Transverse colon (tissue), 4 donors: ENCODE data around the gene DLGAP1. TPM values are rescaled to one million over a fixed set of nuclear protein-coding genes. Genes with fewer than 3 reads are reported as not detected.

Source experiments
- DNase-seq: peaks from one replicate; pipeline ENCODE4 v3.0.0-alpha.2; 2019
- H3K27ac ChIP-seq, 4 donors: fragments of 200-600 bp; sonication (generic); 2 replicates each; pipeline ENCODE4 v1.5.1; 2016 to 2018; ENCODE audit warnings: inconsistent platforms in 4 of 4
- H3K27me3 ChIP-seq: fragments of 200-600 bp; sonication (generic); 2 replicates; pipeline ENCODE4 v1.5.1; 2017; ENCODE audit warnings: inconsistent platforms
- H3K36me3 ChIP-seq, 4 donors: fragments of 200-600 bp; sonication (generic); 2 replicates each; pipeline ENCODE4 v1.5.1; 2017 to 2019; ENCODE audit warnings: inconsistent platforms in 4 of 4
- H3K4me1 ChIP-seq, 4 donors: fragments of 200-600 bp; sonication (generic); 2 replicates each; pipeline ENCODE4 v1.5.1; 2017 to 2020; ENCODE audit warnings: inconsistent platforms in 4 of 4
- H3K4me3 ChIP-seq, 4 donors: fragments of 200-600 bp; sonication (generic); 1 replicate in 1 of 4; 2 replicates in 3 of 4; pipeline versions ENCODE4 v1.5.1 to v1.6.1; 2017 to 2019; ENCODE audit warnings: inconsistent platforms in 4 of 4
- H3K9me3 ChIP-seq, 2 donors: fragments of 200-600 bp; sonication (generic); 2 replicates each; pipeline ENCODE4 v1.5.1; 2017 to 2019; ENCODE audit warnings: inconsistent platforms in 2 of 2
- CTCF ChIP-seq, 5 experiments: fragments of 200-600 bp in 3 of 5; fragments of 450-650 bp in 2 of 5; sonication (generic) in 3 of 5; IDR thresholded peaks; 1 replicate in 2 of 5; 2 replicates in 3 of 5; pipeline ENCODE4 v1.5.1; 2016 to 2017; ENCODE audit warnings: antibody characterized with exemption in 5 of 5, inconsistent platforms in 3 of 5, mild to moderate bottlenecking in 2 of 5, moderate library complexity in 1 of 5
- EP300 ChIP-seq: sonication (generic); formaldehyde crosslinking; IDR thresholded peaks from one replicate; pipeline ENCODE4 v1.6.1; 2017; ENCODE audit warnings: antibody characterized with exemption, low read depth
- POLR2A ChIP-seq: fragments of 450-650 bp; IDR thresholded peaks from one replicate; pipeline ENCODE4 v1.6.1; 2016; ENCODE audit warnings: antibody characterized with exemption, mild to moderate bottlenecking, moderate library complexity
- POLR2AphosphoS5 ChIP-seq, 3 donors: sonication (generic); formaldehyde crosslinking; IDR thresholded peaks; one replicate each; pipeline ENCODE4 v1.6.1; 2016; ENCODE audit warnings: antibody characterized with exemption in 3 of 3
- WGBS, 2 donors: methylation state at CpG; one replicate each; pipeline ENCODE4 v1.1.5; 2018; ENCODE audit warnings: low coverage in 1 of 2; 5-methylcytosine and 5-hydroxymethylcytosine counted together
- in situ Hi-C, 4 donors: fragments of 200-750 bp; cut with MboI; loops; one replicate each; pipeline versions ENCODE4 v1.15.0 to v1.15.1; 2017; ENCODE audit warnings: low sequenced_read_pairs in 3 of 4, low pct_ligation_motif_present in 1 of 4, low pct_unique_long_range_greater_than_20kb in 1 of 4
- intact Hi-C: fragments of 100-400 bp; cut with DNase I; formaldehyde crosslinking; loops from one replicate; pipeline ENCODE4 v1.15.1; 2023; ENCODE audit warnings: low total_unique reads
- total RNA-seq, 4 donors: library from RNA; depleted of rRNA; stranded (reverse); fragments of >200 nt; gene quantifications; one replicate each; pipeline ENCODE4 v1.1.0, GENCODE V29; 2016

DLGAP1 gene
- total RNA-seq, 4 donors from 2014 or later, result 2.7 to 7.2 (median 3.3) TPM

GRCh38 chr18:3806656-3807055 lies 648.5 kb downstream of the DLGAP1 start:
- Histone ChIP-seq H3K4me3 (no peak overlapping the region), H3K9me3 (no peaks in the 10 kb centered on the region), H3K4me1 (no peaks in the 10 kb centered on the region), H3K27me3 (no peaks in the 10 kb centered on the region), H3K36me3 (no peaks in the 10 kb centered on the region), H3K27ac (no peak overlapping the region)
- in situ Hi-C loops, result no loop called here
- DNase-seq, result no peak
- WGBS, 2 donors, result 77 to 90% methylated on average over 3 to 4 of the region's 4 CpGs
- no peak for TF ChIP-seq CTCF (IDR thresholded peaks at IDR 0.05)
- TF ChIP-seq POLR2AphosphoS5 (IDR thresholded peaks at IDR 0.05), result no peak
- no peak for TF ChIP-seq POLR2A
- TF ChIP-seq EP300, result no peak
- intact Hi-C loops, result no loop called here

GRCh38 chr18:3804336-3804735 lies 650.8 kb downstream of the DLGAP1 start:
- TF ChIP-seq POLR2A (no peak), CTCF (IDR thresholded peaks at IDR 0.05) (no peak)
- 89% methylated on average over 4 of the region's 4 CpGs for WGBS, 2 donors

DNA sequence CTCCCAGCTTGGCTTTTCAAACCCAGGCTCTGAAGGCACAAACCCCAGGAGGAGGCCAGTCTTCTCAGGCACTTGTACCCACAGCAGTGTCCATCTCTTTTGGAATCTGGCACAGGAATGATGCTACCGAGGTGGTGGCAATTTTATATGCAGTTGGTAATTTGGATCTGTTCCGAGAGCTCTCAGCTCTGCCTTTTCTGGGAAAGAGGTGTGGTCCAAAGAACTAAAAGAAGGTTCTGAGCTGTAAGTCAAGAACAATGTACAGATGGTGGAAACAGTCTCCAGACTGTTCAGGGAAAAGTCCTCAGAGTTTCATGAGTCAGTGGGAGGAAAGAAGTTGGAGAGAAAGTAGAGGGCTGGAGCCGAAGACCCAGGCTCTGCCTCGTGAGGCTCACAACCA lies 651.8 kb downstream of the DLGAP1 start:
- Histone ChIP-seq H3K4me1 (no peaks in the 10 kb centered on the region), H3K36me3 (no peaks in the 10 kb centered on the region), H3K27me3 (no peaks in the 10 kb centered on the region), H3K4me3 (no peak overlapping the region), H3K9me3 (no peaks in the 10 kb centered on the region), H3K27ac (no peak overlapping the region)
- in situ Hi-C loops, result no loop called here
- intact Hi-C loops, result no loop called here
- 74 to 100% methylated on average over 2 to 4 of the region's 4 CpGs for WGBS, 2 donors
- no peak for DNase-seq
- TF ChIP-seq CTCF (IDR thresholded peaks at IDR 0.05) (no peak), POLR2A (no peak), POLR2AphosphoS5 (IDR thresholded peaks at IDR 0.05) (no peak), EP300 (no peak)

More at GRCh38 chr18:3804336-3804735, 650.8 kb downstream of the DLGAP1 start:
- in situ Hi-C loops, result no loop called here
- H3K9me3 ChIP-seq, result no peaks in the 10 kb centered on the region
- H3K4me1 ChIP-seq, result no peaks in the 10 kb centered on the region
- intact Hi-C loops, result no loop called here
- no peak overlapping the region for H3K27ac ChIP-seq
- no peaks in the 10 kb centered on the region for H3K27me3 ChIP-seq
- no peaks in the 10 kb centered on the region for H3K36me3 ChIP-seq
- DNase-seq, result no peak
- no peak overlapping the region for H3K4me3 ChIP-seq

DNA sequence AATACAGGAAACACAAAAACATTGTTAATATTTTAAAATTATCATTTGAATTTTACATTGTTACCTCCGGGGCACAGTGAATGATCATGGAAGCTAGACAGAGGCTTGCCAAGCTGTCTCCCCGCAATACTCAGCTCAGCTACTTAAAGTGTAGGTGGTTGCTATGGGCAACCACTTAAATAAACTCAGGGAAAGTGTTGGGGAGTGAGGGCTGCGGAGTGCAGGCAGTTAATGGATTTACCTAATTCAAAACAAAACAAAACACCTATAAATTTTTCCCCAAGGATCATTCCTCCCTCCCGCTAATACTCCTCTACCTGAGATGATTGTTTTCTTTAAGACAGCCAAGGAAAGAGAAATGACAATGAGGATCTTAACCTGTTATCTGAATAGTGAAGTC lies 655.6 kb downstream of the DLGAP1 start:
- Histone ChIP-seq H3K27me3 (no peaks in the 10 kb centered on the region), H3K4me3 (no peak overlapping the region), H3K4me1 (no peaks in the 10 kb centered on the region), H3K27ac (no peak overlapping the region), H3K36me3 (no peaks in the 10 kb centered on the region), H3K9me3 (no peaks in the 10 kb centered on the region)
- intact Hi-C loops (no loop called here), in situ Hi-C loops (loop anchor here in 1 of 4 donors (25.0 kb wide), 1 partner anchor 188 kb away; no protein-coding TSS in a partner anchor)
- WGBS, 2 donors, result 50 to 57% methylated on average over 4 of the region's 4 CpGs
- TF ChIP-seq CTCF (IDR thresholded peaks at IDR 0.05) (no peak), EP300 (no peak), POLR2AphosphoS5 (IDR thresholded peaks at IDR 0.05) (no peak), POLR2A (no peak)
- DNase-seq, result no peak
